Stimulated activated naive CD8-positive, alpha-beta T cell treated with anti-CD3 and anti-CD28 coated beads, Interleukin-15, amount 100 ng/mL, for 72 hours (primary cell): Measurements from ENCODE around the gene BTLA.
"Not testable (repeated sequence)": the region's sequence is repeated elsewhere in the genome, so short reads cannot be mapped to it uniquely, and the experiment has no call there.

Experiments used
- ATAC-seq: fragments of 150-1000 bp; cut with Tn5 transposase; 2 replicates; pipeline ENCODE4 v1.10.0; 2021; ENCODE audit warnings: mild to moderate bottlenecking, moderate library complexity
- DNase-seq, 2 donors: peaks; one replicate each; pipeline ENCODE4 v3.0.0; 2021 to 2022
- H3K27ac Mint-ChIP-seq, 2 donors: one replicate each; pipeline ENCODE4 v1.8.0; 2022; ENCODE audit warnings: mild to moderate bottlenecking in 2 of 2, mixed read lengths in 2 of 2, moderate library complexity in 2 of 2
- H3K27me3 Mint-ChIP-seq: one replicate; pipeline ENCODE4 v1.8.0; 2022; ENCODE audit warnings: mixed read lengths
- H3K4me1 Mint-ChIP-seq: one replicate; pipeline ENCODE4 v1.8.0; 2022; ENCODE audit warnings: mild to moderate bottlenecking, mixed read lengths
- H3K4me3 Mint-ChIP-seq, 2 donors: one replicate each; pipeline ENCODE4 v1.8.0; 2022; ENCODE audit warnings: mild to moderate bottlenecking in 2 of 2, mixed read lengths in 2 of 2, moderate library complexity in 1 of 2
- H3K9me3 Mint-ChIP-seq, 2 donors: one replicate each; pipeline ENCODE4 v1.8.0; 2022; ENCODE audit warnings: mixed read lengths in 2 of 2

The BTLA gene

DNA sequence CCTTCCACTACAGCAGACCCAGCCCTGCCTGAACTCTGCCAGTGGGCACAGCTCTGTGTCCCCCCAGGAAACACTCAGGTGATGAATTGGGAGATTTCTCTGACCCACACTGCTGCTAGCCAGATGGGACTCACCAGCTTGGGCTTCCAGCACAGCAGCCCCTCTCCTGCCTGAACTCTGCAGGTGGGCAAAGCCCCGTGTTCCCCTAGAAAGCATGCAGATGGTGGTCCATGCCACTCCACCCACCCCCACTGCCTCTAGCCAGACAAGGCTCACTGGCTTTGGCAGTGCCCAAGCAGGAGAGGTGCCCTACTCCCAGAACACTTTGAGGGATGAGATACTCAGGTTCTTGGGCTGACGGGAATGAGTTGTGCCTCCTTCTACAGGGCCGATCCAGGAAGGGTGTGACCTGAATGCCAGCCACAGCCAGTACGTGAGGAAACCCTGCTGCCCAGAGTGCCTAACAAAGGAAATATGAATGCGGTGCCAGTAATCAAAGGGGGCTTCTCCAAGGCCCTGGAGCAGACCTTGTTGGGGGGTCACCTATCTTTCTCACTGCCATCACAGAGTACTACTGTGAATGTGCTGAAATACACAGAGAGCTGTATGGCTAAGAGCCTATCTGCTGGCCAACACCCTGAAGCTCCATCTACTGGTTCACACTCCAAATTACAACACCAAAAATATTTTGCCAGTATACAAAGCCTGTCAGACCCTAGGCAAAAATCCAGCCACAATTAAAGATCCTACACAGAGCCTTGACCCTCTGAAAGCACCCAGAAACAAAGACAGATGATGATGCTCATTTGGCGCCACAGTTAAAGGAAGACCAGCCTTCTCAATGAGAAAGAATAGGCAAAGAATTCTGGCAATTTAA is 61.9 kb downstream of the BTLA start:
- Mint-ChIP-seq H3K27ac (no peak overlapping the region), H3K9me3 (peaks cover 15 to 21% of the 10 kb centered on the region in 2 donors), H3K4me1 (peaks cover 46% of the 10 kb centered on the region), H3K4me3 (no peak overlapping the region), H3K27me3 (no peaks in the 10 kb centered on the region)
- ATAC-seq, result peak; percentile 83
- DNase-seq, result peak in 1 of 2 donors; percentile 20

DNA sequence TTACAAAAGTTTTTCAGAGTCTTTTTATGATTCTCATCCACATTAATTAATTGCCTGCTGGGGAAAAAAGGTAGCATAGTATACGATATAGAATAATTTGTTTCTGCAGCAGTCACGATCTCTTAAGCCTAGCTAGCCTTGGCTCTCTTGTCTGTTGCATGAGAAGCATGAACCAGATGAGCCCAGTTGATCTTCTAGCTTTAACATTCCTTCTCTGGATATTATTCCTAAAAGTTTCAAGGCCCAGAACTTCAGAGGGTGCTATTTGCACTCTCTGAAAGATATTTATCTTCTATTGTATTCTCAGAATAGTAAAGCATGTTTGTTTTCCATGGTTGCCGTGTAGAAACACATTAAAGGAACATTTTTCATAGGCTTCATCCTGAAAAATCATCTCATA is 69.3 kb downstream of the BTLA start:
- Mint-ChIP-seq H3K27ac (no peak overlapping the region), H3K27me3 (no peaks in the 10 kb centered on the region), H3K4me1 (peaks cover 15% of the 10 kb centered on the region), H3K4me3 (no peak overlapping the region), H3K9me3 (peaks cover 14 to 15% of the 10 kb centered on the region in 2 donors)
- no peak for ATAC-seq
- DNase-seq, result no peak

DNA sequence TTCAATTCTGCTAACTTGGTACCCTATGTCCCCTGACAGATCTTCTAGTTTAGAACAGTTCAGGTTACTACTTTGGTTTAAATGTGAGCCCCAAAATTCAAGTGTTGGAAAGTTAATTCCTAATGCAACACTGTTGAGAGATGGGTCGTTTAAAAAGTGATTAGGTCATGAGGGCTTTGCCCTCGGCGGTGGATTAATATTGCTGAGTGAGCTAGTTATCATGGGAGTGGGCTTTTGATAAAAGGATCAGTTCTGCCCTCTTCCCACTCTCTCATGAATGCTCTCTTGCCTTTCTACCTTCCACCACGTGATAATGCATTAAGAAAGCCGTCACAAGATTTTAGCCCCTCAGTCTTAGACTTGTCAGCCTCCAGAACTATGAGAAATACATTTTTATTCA is 72.1 kb downstream of the BTLA start:
- no peak overlapping the region for H3K27ac Mint-ChIP-seq
- H3K9me3 Mint-ChIP-seq, result peaks cover 7% of the 10 kb centered on the region in 2 donors
- no peak overlapping the region for H3K4me3 Mint-ChIP-seq
- DNase-seq, result no peak
- peaks cover 7% of the 10 kb centered on the region for H3K4me1 Mint-ChIP-seq
- no peak for ATAC-seq
- no peaks in the 10 kb centered on the region for H3K27me3 Mint-ChIP-seq

DNA sequence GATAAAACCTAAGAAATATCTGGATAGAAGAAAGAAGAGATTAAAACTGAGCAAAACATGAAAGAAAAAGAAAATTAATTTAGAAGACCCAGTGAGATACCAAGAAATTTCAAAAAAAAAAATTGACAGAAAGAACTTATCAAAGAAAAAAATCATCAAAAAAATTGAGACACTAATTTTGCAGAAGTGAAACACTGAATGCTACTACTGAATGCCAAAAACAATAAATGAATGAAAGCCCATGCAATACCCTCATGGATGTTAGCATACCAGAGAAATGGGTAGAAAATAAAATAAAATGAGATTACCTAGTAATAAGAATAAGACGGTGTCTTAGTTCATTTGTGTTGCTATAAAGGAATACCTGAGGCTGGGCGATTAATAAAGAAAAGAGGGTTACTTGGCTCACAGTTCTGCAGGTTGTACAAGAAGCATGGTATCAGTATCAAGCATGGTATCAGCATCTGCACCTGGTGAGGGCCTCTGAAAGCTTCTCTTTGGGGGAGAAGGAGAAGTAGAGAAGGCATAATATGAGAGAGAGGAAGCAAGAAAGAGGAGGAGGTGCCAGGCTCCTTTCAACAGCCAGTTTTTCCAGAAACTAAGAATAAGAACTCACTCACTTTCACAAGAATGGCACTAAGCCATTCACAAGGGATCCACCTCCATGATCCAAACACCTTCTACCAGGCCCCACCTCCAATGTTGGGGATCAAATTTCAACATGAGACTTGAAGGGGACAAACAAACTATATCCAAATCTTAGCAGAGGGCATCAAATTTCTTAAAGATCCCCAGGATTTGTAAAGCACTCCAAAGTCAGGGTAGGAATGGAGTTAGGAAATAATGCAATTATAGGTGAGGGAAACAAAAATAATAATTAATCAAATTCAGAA is 73.2 kb downstream of the BTLA start:
- Mint-ChIP-seq H3K9me3 (peaks cover under 1 to 3% of the 10 kb centered on the region in 2 donors), H3K27ac (no peak overlapping the region), H3K4me1 (peaks cover 7% of the 10 kb centered on the region), H3K27me3 (no peaks in the 10 kb centered on the region), H3K4me3 (no peak overlapping the region)
- DNase-seq (no peak), ATAC-seq (no peak)

DNA sequence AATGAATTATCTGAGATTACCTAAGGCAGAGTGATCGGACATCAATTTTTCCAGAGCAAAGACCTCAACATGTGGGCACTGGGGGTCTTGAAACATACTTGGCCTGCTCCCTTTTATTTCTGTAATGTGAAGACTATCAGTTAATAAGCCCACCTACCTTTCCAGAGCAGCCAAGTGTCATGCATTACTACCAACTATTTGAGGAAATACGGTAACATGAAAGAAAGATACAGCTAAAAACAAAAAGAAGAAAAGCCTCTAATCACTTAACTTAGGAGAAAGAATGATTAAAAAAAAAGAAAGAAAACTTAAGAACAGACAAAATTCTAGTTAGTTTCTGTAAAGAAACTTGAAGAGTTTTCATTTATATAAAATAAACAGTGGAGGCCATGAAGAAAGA is 73.9 kb downstream of the BTLA start:
- Mint-ChIP-seq H3K4me1 (peaks cover 7% of the 10 kb centered on the region), H3K27me3 (no peaks in the 10 kb centered on the region), H3K4me3 (no peak overlapping the region), H3K9me3 (no peaks in the 10 kb centered on the region), H3K27ac (no peak overlapping the region)
- ATAC-seq, result no peak
- DNase-seq, result no peak

DNA sequence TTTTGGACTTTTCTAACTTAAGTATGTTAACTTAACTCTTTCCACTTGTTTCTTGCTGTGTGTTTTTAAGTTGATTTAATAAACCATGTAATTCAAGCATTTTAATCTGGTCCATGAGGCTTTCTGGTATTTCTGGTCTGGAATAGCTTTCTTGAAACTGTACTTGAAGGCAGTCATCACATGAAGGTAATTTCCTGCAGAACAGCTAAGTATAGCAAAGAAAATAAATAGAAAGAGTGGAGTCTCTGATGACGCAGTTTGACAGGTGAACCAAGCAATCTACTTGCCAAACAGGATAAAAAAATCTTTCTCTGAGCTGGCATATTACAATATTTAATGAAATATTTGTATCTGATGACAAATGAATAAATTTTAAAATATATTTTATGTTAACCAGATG is 74.9 kb downstream of the BTLA start:
- Mint-ChIP-seq H3K27me3 (no peaks in the 10 kb centered on the region), H3K27ac (no peak overlapping the region), H3K9me3 (no peaks in the 10 kb centered on the region), H3K4me3 (no peak overlapping the region), H3K4me1 (peaks cover 7% of the 10 kb centered on the region)
- no peak for DNase-seq
- ATAC-seq, result no peak

DNA sequence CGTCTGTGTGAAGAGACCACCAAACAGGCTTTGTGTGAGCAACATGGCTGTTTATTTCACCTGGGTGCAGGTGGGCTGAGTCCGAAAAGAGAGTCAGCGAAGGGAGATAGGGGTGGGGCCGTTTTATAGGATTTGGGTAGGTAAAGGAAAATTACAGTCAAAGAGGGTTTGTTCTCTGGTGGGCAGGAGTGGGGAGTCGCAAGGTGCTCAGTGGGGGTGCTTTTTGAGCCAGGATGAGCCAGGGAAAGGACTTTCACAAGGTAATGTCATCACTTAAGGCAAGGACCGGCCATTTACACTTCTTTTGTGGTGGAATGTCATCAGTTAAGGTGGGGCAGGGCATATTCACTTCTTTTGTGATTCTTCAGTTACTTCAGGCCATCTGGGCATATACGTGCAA is 76.4 kb downstream of the BTLA start:
- H3K4me1 Mint-ChIP-seq, H3K9me3 Mint-ChIP-seq, H3K27ac Mint-ChIP-seq, H3K27me3 Mint-ChIP-seq, H3K4me3 Mint-ChIP-seq, DNase-seq, ATAC-seq: not testable (repeated sequence)

DNA sequence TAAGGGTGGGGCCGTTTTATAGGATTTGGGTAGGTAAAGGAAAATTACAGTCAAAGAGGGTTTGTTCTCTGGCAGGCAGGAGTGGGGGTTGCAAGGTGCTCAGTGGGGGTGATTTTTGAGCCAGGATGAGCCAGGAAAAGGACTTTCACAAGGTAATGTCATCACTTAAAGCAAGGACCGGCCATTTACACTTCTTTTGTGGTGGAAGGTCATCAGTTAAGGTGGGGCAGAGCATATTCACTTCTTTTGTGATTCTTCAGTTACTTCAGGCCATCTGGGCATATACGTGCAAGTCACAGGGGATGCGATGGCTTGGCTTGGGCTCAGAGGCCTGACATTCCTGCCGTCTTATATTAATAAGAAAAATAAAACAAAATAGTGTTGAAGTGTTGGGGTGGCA is 80.7 kb downstream of the BTLA start:
- H3K4me3 Mint-ChIP-seq, H3K4me1 Mint-ChIP-seq, H3K27ac Mint-ChIP-seq, ATAC-seq, DNase-seq, H3K27me3 Mint-ChIP-seq, H3K9me3 Mint-ChIP-seq: not testable (repeated sequence)

DNA sequence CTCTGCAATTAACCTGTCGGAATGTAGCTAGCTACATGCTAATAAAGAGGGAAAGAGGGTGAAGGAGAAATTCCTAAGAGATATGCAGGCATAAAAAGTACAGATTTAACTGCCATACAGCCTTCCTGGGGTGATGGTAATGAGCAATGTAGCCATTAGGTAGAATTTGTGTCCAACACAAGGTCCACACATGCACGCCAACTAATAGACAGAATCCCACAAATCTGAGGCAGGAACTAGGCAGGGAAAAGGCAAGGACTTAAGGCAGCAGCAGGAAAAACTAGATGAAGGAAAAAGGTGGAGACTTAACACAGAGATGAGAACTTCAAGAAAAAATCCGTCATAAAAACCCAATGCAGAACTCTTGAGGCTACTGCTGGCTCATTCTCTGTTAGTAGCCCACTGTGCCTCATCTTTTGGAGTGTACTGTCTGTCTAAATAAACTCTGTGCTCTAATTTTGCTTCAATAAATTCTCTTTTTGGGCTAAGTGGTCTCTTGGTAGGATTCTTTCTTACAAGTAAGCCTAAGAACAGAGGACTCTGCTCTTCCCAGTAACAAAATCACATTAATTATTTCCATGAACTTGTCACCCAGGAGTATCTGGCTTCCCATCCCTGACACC is 81.5 kb downstream of the BTLA start:
- DNase-seq (no peak), ATAC-seq (no peak)
- Mint-ChIP-seq H3K27me3 (no peaks in the 10 kb centered on the region), H3K4me3 (no peak overlapping the region), H3K9me3 (no peaks in the 10 kb centered on the region), H3K4me1 (peaks cover 4% of the 10 kb centered on the region), H3K27ac (no peak overlapping the region)

DNA sequence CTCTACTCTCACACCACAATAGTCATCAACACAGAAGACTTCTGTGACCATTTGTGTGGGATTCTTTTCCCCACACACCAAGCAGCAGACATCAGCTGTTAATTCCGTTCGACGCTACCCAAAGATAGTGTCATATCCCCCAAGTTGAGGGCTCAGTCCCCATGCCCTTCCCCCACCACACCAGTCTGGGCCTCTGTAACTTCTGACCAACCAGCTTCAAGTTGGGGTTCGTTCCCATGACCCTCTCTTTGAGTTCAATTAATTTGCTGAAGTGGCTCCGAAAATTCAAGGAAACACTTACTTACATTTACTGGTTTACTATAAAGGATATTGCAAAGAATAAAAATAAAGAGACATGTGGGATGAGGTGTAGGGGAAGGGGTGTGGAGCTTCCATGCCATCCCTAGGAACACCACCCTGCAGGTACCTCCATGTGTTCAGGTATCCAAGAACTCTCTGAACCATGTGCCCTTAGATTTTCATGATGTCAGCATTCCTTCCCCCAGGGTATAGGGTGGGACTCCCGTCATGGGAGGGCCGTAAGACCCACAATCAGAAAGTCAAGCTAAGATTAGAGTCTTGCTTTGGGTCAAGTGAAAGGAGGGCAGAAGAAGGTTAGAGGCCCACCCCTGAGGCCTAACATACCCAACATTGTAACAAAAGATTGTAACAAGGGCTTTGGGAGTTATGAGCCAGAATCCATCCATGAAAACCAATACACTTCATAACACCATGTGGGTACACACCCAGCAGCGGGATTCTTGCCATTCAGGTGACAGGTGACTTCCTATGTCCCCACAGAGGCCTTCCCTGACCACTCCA is 82.7 kb downstream of the BTLA start:
- no peak for ATAC-seq
- Mint-ChIP-seq H3K27me3 (no peaks in the 10 kb centered on the region), H3K4me1 (peaks cover 4% of the 10 kb centered on the region), H3K9me3 (no peaks in the 10 kb centered on the region), H3K27ac (no peak overlapping the region), H3K4me3 (no peak overlapping the region)
- no peak for DNase-seq

DNA sequence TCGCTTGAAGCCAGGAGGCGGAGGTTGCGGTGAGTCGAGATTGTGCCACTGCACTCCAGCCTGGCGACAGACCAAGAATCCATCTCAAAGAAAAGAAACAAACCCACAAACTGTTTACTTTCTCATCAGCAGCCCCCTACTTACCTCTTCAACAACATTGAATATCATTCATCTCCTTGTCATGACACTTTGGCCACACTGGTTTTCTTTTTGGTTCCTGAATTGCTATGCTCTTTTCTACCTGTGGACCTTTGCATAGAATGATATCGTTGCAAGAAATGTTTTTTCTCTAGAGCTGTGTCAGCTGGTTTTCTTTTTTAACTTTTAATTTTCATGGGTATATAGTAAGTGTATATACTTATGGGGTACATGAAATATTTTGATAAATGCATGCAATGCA is 83.9 kb downstream of the BTLA start:
- no peaks in the 10 kb centered on the region for H3K9me3 Mint-ChIP-seq
- no peak overlapping the region for H3K4me3 Mint-ChIP-seq
- DNase-seq (no peak), ATAC-seq (no peak)
- H3K27me3 Mint-ChIP-seq, result no peaks in the 10 kb centered on the region
- H3K27ac Mint-ChIP-seq, result no peak overlapping the region
- peaks cover 4% of the 10 kb centered on the region for H3K4me1 Mint-ChIP-seq
